Measurements from ENCODE around the gene CCDC196. TPM values are rescaled to one million over a fixed set of nuclear protein-coding genes. Genes with fewer than 3 reads are reported as not detected.

Gene CCDC196
- total RNA-seq, 1 experiment from 2014 or later = not detected

DNA sequence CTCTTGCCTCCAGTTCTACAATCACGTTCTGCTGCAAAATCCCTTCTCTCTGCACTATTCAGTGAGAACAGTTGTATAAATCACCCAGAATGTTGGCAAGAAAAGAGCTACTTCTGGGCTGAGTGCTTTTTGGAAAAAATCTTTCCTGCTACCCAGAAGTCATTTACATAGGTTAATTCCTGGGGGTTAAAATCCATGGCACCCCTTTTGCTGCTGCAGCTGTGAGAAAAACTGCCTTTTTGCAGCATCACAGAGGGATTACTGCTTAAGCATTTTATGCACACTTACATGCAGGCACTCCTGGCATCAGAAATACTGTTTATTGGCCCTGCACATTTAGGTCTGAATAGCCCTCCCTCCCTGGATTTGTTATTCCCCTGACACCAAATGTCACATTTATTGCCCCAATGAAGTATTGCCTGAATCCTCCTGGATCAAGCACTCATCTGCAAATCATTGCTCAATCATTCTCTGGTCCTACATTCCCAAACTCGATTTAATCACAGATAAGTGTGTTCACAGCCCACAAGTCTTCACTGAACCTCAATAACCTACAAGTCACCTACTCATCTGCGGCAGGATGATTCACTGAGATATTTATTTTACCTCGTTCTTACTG is 43.1 kb upstream of the CCDC196 start:
- POLR2A ChIA-PET = no interaction called here
- TF ChIP-seq, protein P1, sequence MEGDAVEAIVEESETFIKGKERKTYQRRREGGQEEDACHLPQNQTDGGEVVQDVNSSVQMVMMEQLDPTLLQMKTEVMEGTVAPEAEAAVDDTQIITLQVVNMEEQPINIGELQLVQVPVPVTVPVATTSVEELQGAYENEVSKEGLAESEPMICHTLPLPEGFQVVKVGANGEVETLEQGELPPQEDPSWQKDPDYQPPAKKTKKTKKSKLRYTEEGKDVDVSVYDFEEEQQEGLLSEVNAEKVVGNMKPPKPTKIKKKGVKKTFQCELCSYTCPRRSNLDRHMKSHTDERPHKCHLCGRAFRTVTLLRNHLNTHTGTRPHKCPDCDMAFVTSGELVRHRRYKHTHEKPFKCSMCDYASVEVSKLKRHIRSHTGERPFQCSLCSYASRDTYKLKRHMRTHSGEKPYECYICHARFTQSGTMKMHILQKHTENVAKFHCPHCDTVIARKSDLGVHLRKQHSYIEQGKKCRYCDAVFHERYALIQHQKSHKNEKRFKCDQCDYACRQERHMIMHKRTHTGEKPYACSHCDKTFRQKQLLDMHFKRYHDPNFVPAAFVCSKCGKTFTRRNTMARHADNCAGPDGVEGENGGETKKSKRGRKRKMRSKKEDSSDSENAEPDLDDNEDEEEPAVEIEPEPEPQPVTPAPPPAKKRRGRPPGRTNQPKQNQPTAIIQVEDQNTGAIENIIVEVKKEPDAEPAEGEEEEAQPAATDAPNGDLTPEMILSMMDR (IDR thresholded peaks at IDR 0.05 in 2 of 3, conservative IDR thresholded peaks at IDR 0.05 in 1 of 3; ENCODE audit: borderline replicate concordance in 1 of 3, insufficient read depth in 1 of 3, low read depth in 2 of 3, low read length in 2 of 3) = no peak
- TF ChIP-seq SRF (IDR thresholded peaks at IDR 0.05; ENCODE audit: low read depth) (no peak), TCF7L2 (IDR thresholded peaks at IDR 0.05; ENCODE audit: borderline replicate concordance, extremely low read depth, insufficient read depth, insufficient read length) (no peak), FOSL1 (IDR thresholded peaks at IDR 0.05; ENCODE audit: low read depth) (no peak), YY1 (IDR thresholded peaks at IDR 0.05; ENCODE audit: extremely low read depth, insufficient replicate concordance, low read depth, low read length) (no peak), CEBPB (IDR thresholded peaks at IDR 0.05; ENCODE audit: low read depth) (no peak), POLR2A (IDR thresholded peaks at IDR 0.05; ENCODE audit: borderline replicate concordance, extremely low read depth, insufficient read depth, insufficient read length) (no peak), SP1 (IDR thresholded peaks at IDR 0.05; ENCODE audit: low read depth) (no peak), EGR1 (IDR thresholded peaks at IDR 0.05; ENCODE audit: low read depth) (no peak), ELF1 (IDR thresholded peaks at IDR 0.05; ENCODE audit: borderline replicate concordance, low read depth) (no peak), EZH2phosphoT487 (IDR thresholded peaks at IDR 0.05; ENCODE audit: borderline replicate concordance) (no peak), JUND (IDR thresholded peaks at IDR 0.05) (no peak), SIN3A (IDR thresholded peaks at IDR 0.05; ENCODE audit: low read depth) (no peak)
- TF ChIP-seq, protein P2, sequence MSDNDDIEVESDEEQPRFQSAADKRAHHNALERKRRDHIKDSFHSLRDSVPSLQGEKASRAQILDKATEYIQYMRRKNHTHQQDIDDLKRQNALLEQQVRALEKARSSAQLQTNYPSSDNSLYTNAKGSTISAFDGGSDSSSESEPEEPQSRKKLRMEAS (IDR thresholded peaks at IDR 0.05) = no peak
- TF ChIP-seq, protein P3, sequence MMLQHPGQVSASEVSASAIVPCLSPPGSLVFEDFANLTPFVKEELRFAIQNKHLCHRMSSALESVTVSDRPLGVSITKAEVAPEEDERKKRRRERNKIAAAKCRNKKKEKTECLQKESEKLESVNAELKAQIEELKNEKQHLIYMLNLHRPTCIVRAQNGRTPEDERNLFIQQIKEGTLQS (IDR thresholded peaks at IDR 0.05) = no peak
- RAD21 ChIA-PET (ENCODE audit: low non-redundant PET in 1 of 2, low total read pairs in 2 of 2, uncharacterized antibody in 2 of 2, unreplicated experiment in 2 of 2) = no interaction called here
- Histone ChIP-seq H3K79me2 (ENCODE audit: insufficient read depth, low read length) (no peaks in the 10 kb centered on the region), H3K27ac (ENCODE audit: low read depth, low read length) (no peak overlapping the region), H3K9ac (ENCODE audit: low read length) (no peak overlapping the region), H3K4me3 (replicated peaks in 1 of 2; ENCODE audit: low read depth in 1 of 2, low read length in 2 of 2) (no peak overlapping the region), H4K20me1 (ENCODE audit: insufficient read depth) (no peaks in the 10 kb centered on the region), H3K9me3 (ENCODE audit: control insufficient read depth in 1 of 2, insufficient read depth in 1 of 2, low read depth in 1 of 2, low read length in 2 of 2) (peaks cover 5 to 17% of the 10 kb centered on the region in 2 experiments), H3K36me3 (ENCODE audit: control insufficient read depth in 1 of 2, insufficient read depth in 2 of 2, low read length in 2 of 2) (no peaks in the 10 kb centered on the region), H3K9me2 (ENCODE audit: insufficient read depth) (no peaks in the 10 kb centered on the region; the same call in 1 of the 2 replicates), H3K4me2 (ENCODE audit: low read length) (no peak overlapping the region), H3K4me1 (ENCODE audit: control insufficient read depth in 1 of 2, insufficient read depth in 2 of 2, low read length in 2 of 2) (no peaks in the 10 kb centered on the region), H3K27me3 (ENCODE audit: insufficient read depth, low read length) (no peaks in the 10 kb centered on the region), H2AFZ (ENCODE audit: low read depth, low read length, poor library complexity, severe bottlenecking) (no peak overlapping the region)
- ATAC-seq = no peak
- CTCF ChIA-PET = no interaction called here
- no peak for DNase-seq (ENCODE audit: low read depth, low spot score)
- BruUV-seq (replicated peaks) = no TSS peak
- intact Hi-C loops (cut with micrococcal nuclease) = no loop called here

All from HCT116 (cell line).